Hepatocyte (in vitro differentiated cells): ENCODE results near the gene RXFP3.

ENCODE experiments used
- EZH2 ChIP-seq: fragments of 200-600 bp; sonication (generic); IDR thresholded peaks from 2 replicates; pipeline ENCODE4 v1.6.1; 2016; ENCODE audit warnings: antibody characterized with exemption, mild to moderate bottlenecking, borderline replicate concordance
- EZH2phosphoT487 ChIP-seq: fragments of 200-600 bp; sonication (generic); IDR thresholded peaks from one replicate; pipeline ENCODE4 v1.6.1; 2018; ENCODE audit warnings: antibody characterized with exemption, mild to moderate bottlenecking, low read depth, moderate library complexity; ENCODE audit not compliant: unreplicated experiment, severe bottlenecking
- TF ChIP-seq, protein P1 (sequence below): fragments of 200-600 bp; sonication (generic); IDR thresholded peaks from 2 replicates; pipeline ENCODE4 v1.5.1; 2016; ENCODE audit warnings: antibody characterized with exemption, mild to moderate bottlenecking; ENCODE audit not compliant: poor library complexity

DNA sequence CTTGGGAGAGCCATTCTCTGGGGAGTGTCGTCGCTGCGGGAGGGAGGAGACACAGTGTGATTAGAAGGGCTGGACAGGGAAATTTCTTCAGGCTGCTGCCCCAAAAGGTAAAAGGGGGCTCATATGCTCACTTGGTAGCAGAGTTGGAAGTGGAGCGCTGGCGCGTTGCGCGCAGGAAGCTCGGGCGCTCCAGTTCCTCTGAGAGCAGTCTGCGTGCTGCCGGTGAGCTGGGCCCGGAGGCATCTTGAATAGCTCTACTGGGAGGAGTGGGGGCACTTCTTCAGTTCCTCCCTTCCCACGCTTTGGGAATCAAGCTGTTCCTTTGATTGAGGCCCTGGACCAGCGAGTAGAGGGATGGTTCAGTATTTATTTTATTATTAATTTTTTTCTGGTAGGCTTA lies 2.7 kb downstream of the RXFP3 start:
- no peak for TF ChIP-seq EZH2
- TF ChIP-seq, protein P1, sequence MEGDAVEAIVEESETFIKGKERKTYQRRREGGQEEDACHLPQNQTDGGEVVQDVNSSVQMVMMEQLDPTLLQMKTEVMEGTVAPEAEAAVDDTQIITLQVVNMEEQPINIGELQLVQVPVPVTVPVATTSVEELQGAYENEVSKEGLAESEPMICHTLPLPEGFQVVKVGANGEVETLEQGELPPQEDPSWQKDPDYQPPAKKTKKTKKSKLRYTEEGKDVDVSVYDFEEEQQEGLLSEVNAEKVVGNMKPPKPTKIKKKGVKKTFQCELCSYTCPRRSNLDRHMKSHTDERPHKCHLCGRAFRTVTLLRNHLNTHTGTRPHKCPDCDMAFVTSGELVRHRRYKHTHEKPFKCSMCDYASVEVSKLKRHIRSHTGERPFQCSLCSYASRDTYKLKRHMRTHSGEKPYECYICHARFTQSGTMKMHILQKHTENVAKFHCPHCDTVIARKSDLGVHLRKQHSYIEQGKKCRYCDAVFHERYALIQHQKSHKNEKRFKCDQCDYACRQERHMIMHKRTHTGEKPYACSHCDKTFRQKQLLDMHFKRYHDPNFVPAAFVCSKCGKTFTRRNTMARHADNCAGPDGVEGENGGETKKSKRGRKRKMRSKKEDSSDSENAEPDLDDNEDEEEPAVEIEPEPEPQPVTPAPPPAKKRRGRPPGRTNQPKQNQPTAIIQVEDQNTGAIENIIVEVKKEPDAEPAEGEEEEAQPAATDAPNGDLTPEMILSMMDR: no peak
- TF ChIP-seq EZH2phosphoT487: no peak
